Transverse colon (tissue), 4 donors: ENCODE results near the gene RPS14. TPM values are rescaled to one million over a fixed set of nuclear protein-coding genes. Genes with fewer than 3 reads are reported as not detected.

Experiments used
- DNase-seq: peaks from one replicate; pipeline ENCODE4 v3.0.0-alpha.2; 2019
- H3K27ac ChIP-seq, 4 donors: fragments of 200-600 bp; sonication (generic); 2 replicates each; pipeline ENCODE4 v1.5.1; 2016 to 2018; ENCODE audit warnings: inconsistent platforms in 4 of 4
- H3K27me3 ChIP-seq: fragments of 200-600 bp; sonication (generic); 2 replicates; pipeline ENCODE4 v1.5.1; 2017; ENCODE audit warnings: inconsistent platforms
- H3K36me3 ChIP-seq, 4 donors: fragments of 200-600 bp; sonication (generic); 2 replicates each; pipeline ENCODE4 v1.5.1; 2017 to 2019; ENCODE audit warnings: inconsistent platforms in 4 of 4
- H3K4me1 ChIP-seq, 4 donors: fragments of 200-600 bp; sonication (generic); 2 replicates each; pipeline ENCODE4 v1.5.1; 2017 to 2020; ENCODE audit warnings: inconsistent platforms in 4 of 4
- H3K4me3 ChIP-seq, 4 donors: fragments of 200-600 bp; sonication (generic); 1 replicate in 1 of 4; 2 replicates in 3 of 4; pipeline versions ENCODE4 v1.5.1 to v1.6.1; 2017 to 2019; ENCODE audit warnings: inconsistent platforms in 4 of 4
- H3K9me3 ChIP-seq, 2 donors: fragments of 200-600 bp; sonication (generic); 2 replicates each; pipeline ENCODE4 v1.5.1; 2017 to 2019; ENCODE audit warnings: inconsistent platforms in 2 of 2
- EP300 ChIP-seq: sonication (generic); formaldehyde crosslinking; IDR thresholded peaks from one replicate; pipeline ENCODE4 v1.6.1; 2017; ENCODE audit warnings: antibody characterized with exemption, low read depth
- POLR2A ChIP-seq: fragments of 450-650 bp; IDR thresholded peaks from one replicate; pipeline ENCODE4 v1.6.1; 2016; ENCODE audit warnings: antibody characterized with exemption, mild to moderate bottlenecking, moderate library complexity
- POLR2AphosphoS5 ChIP-seq, 3 donors: sonication (generic); formaldehyde crosslinking; IDR thresholded peaks; one replicate each; pipeline ENCODE4 v1.6.1; 2016; ENCODE audit warnings: antibody characterized with exemption in 3 of 3
- WGBS, 2 donors: methylation state at CpG; one replicate each; pipeline ENCODE4 v1.1.5; 2018; ENCODE audit warnings: low coverage in 1 of 2; 5-methylcytosine and 5-hydroxymethylcytosine counted together
- in situ Hi-C, 4 donors: fragments of 200-750 bp; cut with MboI; loops; one replicate each; pipeline versions ENCODE4 v1.15.0 to v1.15.1; 2017; ENCODE audit warnings: low sequenced_read_pairs in 3 of 4, low pct_ligation_motif_present in 1 of 4, low pct_unique_long_range_greater_than_20kb in 1 of 4
- intact Hi-C: fragments of 100-400 bp; cut with DNase I; formaldehyde crosslinking; loops from one replicate; pipeline ENCODE4 v1.15.1; 2023; ENCODE audit warnings: low total_unique reads
- total RNA-seq, 4 donors: library from RNA; depleted of rRNA; stranded (reverse); fragments of >200 nt; gene quantifications; one replicate each; pipeline ENCODE4 v1.1.0, GENCODE V29; 2016
- TF ChIP-seq, protein P1 (sequence below), 5 experiments: fragments of 200-600 bp in 3 of 5; fragments of 450-650 bp in 2 of 5; sonication (generic) in 3 of 5; IDR thresholded peaks; 1 replicate in 2 of 5; 2 replicates in 3 of 5; pipeline ENCODE4 v1.5.1; 2016 to 2017; ENCODE audit warnings: antibody characterized with exemption in 5 of 5, inconsistent platforms in 3 of 5, mild to moderate bottlenecking in 2 of 5, moderate library complexity in 1 of 5

Gene RPS14
- total RNA-seq, result 1,000 to 10,000 TPM; 1,179 to 2,387 (median 1,878) TPM

DNA sequence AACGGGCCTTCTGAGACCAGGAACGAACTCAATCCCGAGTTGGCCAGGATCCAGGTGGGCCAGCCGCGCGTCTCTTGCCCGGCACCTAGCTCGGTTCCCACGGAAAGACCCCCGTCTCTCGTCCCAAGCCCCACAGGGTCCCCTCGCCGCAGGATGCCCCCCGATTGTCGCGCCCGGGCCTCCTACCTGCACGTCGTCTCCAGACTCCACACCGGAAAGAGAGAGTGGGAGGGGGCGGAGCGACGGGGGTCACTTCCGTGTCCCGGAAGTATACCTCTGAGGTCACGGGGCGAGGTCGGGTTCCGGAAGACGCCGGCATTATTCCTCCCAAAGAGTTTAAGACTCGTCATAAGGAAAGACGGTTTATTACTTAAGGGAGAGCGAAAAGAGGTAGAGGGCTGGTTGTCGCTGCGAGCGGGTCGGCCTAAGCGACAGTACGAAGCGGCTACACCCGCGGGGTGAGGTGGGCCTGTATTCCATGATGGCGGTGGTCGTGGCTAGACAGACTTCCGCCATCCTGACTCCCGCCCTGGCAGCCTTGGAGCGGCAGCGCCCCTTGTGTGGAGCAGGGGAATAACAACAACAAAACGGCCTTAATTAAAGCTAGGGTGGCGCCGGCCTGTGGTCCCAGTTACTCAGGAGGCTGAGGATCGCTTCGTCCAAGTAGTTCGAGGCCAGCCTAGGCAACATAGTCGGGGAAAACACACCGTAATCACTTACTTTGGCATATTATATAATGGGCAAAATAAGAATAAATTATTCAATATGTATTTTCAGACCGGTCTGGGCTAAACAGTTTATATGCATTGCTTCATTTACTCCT lies at the start of gene RPS14:
Gene RPS14 (minus strand): TSS at position 223 of the 823 bp plus-strand sequence. CDS start 2,006 bp downstream, outside the sequence.
- Histone ChIP-seq H3K4me1 (peaks cover 12 to 19% (median 13%) of the 10 kb centered on the region in 4 donors), H3K36me3 (peaks cover 0 to 31% (median 15%) of the 10 kb centered on the region in 4 donors), H3K4me3 (peak within 1 kb of the TSS; percentile 78 to 86 (median 84)), H3K27ac (peak within 1 kb of the TSS; percentile 92 to 94 (median 93)), H3K27me3 (no peaks in the 10 kb centered on the region), H3K9me3 (no peaks in the 10 kb centered on the region)
- WGBS, 2 donors, result 4 to 8% methylated on average over 21 to 51 of the region's 58 CpGs
- intact Hi-C loops, result loop anchor here (10.0 kb wide), 1 partner anchor 205 kb away; no protein-coding TSS in a partner anchor
- in situ Hi-C loops, result loop anchor here (10.0 to 25.0 kb wide), 6 partner anchors 85 to 312 kb away; partner anchors contain the start of genes MYOZ3 (in 3 of the 4), CDX1 (in 2 of the 4) and PDGFRB (in 2 of the 4)
- DNase-seq, result peak; percentile 96
- TF ChIP-seq POLR2A (peak; percentile 87), POLR2AphosphoS5 (IDR thresholded peaks at IDR 0.05) (peak; percentile 87 to 94 (median 94)), EP300 (peak; percentile 51)
- TF ChIP-seq, protein P1, sequence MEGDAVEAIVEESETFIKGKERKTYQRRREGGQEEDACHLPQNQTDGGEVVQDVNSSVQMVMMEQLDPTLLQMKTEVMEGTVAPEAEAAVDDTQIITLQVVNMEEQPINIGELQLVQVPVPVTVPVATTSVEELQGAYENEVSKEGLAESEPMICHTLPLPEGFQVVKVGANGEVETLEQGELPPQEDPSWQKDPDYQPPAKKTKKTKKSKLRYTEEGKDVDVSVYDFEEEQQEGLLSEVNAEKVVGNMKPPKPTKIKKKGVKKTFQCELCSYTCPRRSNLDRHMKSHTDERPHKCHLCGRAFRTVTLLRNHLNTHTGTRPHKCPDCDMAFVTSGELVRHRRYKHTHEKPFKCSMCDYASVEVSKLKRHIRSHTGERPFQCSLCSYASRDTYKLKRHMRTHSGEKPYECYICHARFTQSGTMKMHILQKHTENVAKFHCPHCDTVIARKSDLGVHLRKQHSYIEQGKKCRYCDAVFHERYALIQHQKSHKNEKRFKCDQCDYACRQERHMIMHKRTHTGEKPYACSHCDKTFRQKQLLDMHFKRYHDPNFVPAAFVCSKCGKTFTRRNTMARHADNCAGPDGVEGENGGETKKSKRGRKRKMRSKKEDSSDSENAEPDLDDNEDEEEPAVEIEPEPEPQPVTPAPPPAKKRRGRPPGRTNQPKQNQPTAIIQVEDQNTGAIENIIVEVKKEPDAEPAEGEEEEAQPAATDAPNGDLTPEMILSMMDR (IDR thresholded peaks at IDR 0.05), result peak; percentile 89 to 98 (median 94)

DNA sequence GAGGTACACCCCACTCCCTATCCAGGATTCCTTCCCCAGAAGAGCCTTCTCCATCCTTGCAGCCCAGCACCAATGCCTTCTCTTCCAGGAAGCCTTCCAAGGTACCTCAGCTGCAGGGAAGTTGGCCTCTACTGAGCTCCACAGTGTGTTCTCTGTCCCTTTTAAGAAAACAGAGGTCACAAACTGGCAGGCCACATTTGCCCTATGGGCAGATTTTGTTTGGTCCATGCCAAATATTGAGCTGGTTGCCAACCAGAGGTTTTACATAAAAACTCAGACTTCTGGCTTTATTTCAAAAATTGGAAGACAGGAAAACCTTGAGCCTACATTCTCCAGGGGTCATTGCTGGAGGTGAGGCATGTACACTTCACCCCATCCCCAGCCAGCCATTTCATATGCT lies 49.4 kb upstream of the RPS14 start:
- intact Hi-C loops (no loop called here), in situ Hi-C loops (no loop called here)
- H3K4me3 ChIP-seq, result no peak overlapping the region
- DNase-seq, result no peak
- no peaks in the 10 kb centered on the region for H3K36me3 ChIP-seq
- H3K27me3 ChIP-seq, result no peaks in the 10 kb centered on the region
- H3K9me3 ChIP-seq, result no peaks in the 10 kb centered on the region
- H3K27ac ChIP-seq, result peak overlapping the region; percentile 23 to 54 (median 46)
- TF ChIP-seq POLR2A (no peak), EP300 (no peak), POLR2AphosphoS5 (IDR thresholded peaks at IDR 0.05) (no peak)
- TF ChIP-seq, protein P1 (IDR thresholded peaks at IDR 0.05), result no peak
- peaks cover 30 to 66% (median 47%) of the 10 kb centered on the region in 4 donors for H3K4me1 ChIP-seq

- Histone ChIP-seq H3K36me3 (no peaks in the 10 kb centered on the region), H3K4me3 (no peak overlapping the region), H3K4me1 (peaks cover 25 to 61% (median 42%) of the 10 kb centered on the region in 4 donors), H3K27me3 (no peaks in the 10 kb centered on the region), H3K27ac (peak overlapping the region; percentile 23 to 54 (median 46)), H3K9me3 (no peaks in the 10 kb centered on the region)
- 64% methylated on average over 6 of the region's 6 CpGs; no CpG with 5 or more reads in 1 of the 2 donors for WGBS, 2 donors
- in situ Hi-C loops (no loop called here), intact Hi-C loops (no loop called here)
- no peak for TF ChIP-seq POLR2A
- DNase-seq, result no peak
These were observed 49.0 kb upstream of the RPS14 start for GRCh38 chr5:150498501-150498900.

DNA sequence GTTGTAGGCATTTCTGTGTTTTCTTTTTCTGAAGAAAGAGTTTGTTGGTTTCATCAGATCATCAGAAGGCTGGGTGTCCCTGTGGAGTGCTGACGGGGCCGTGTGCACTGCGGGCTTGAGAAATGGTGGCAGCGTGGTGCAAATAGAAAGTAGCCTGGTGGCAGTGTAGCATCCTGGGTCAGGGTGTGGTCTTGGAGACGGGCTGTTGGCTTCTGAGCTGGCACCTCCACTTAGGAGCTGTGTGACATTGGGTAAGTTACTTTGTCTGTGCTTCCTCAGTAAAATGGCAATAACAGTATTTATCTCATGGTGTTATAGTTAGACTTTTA lies 48.4 kb upstream of the RPS14 start:
- peaks cover 23 to 56% (median 39%) of the 10 kb centered on the region in 4 donors for H3K4me1 ChIP-seq
- no peaks in the 10 kb centered on the region for H3K36me3 ChIP-seq
- peak overlapping the region; percentile 23 to 54 (median 46) for H3K27ac ChIP-seq
- no peak for DNase-seq
- 83% methylated on average over 5 of the region's 5 CpGs; no CpG with 5 or more reads in 1 of the 2 donors for WGBS, 2 donors
- H3K27me3 ChIP-seq, result no peaks in the 10 kb centered on the region
- H3K4me3 ChIP-seq, result no peak overlapping the region
- in situ Hi-C loops, result no loop called here
- no peaks in the 10 kb centered on the region for H3K9me3 ChIP-seq
- intact Hi-C loops, result no loop called here
- TF ChIP-seq, protein P1 (IDR thresholded peaks at IDR 0.05), result no peak
- no peak for TF ChIP-seq EP300
